ENCODE results near the gene FGF1.
A peak's percentile ranks its signal among the peaks of the same experiment; 100 is the strongest.

Gene FGF1

DNA sequence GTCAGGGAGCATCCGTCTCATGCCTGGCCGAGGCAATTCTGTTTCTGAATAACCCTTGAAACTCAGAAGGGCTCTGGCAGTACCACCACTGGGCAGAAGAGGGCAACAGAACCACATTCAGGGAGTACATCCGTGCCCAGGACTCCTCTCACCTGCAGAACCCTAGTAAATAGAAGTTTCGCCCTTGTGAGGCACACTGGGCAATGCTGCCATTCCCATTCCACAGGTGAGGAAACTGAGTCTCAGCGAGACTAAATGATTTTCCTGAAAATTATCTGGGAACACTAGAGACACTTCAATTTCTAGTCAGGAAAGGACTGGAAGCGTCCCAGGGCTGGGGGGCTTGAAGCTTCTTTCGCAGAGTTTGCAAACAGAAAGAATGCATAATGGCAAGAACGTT, 74.7 kb downstream of the FGF1 start:
- DNase-seq (ENCODE audit: low read depth): peak; percentile 63

DNA sequence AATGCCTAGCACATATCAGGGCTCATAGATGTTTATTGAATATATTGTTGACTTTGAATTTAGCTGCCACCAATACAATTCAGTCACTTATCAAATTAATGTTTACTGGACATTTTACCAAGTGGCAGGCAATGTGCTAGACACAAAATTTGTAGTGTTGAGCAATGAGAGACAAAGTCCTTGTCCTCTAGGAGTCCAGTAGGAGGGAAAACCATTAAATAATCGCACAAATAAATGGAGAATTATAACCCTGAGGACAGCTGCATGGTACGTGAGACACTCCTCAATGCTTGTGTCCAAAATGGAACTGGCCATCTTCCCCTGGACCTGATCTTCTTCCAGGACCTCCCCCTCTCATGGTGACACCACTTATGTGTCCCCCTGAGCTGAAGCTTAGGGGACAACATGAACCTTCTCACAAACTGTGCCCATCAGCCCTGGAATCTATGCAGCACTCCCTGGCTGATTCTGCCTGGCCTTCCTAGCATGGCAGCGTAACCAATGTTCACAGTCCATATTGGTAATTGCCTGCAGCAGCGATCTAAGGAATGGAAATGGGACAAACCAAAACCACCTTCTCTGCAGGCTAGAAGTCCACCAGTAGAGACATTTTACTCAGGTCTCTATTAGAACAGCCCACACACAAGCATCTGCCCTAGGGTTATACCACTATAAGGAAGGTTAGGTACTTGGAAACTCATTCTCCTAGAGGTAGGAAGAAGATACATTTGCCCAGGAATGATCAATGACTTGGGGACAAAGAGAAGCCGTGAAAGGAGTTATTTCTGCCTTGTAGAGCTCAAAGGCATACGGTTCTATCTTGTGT, 75.5 kb downstream of the FGF1 start:
- no peak for DNase-seq (ENCODE audit: low read depth)

DNA sequence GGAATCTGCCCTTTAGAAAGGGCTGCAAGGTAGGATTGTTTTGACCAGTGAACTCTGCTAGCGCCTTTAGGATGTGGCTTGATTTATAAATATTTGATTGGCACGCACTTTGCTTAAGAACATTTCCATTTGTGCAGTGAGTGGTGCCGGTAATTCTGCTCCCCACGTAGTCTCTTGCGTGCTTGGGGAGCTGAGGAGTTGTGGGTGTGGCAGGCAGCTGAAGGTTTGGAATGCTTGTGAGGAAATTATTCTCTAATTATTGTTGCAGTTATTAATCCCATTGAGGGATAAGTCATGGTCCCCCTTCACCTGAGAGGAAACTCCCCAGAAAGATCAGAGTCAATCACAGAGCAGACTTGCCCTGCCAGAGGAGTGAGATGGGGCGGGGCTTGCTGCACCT, 76.7 kb downstream of the FGF1 start:
- DNase-seq (ENCODE audit: low read depth): no peak

DNA sequence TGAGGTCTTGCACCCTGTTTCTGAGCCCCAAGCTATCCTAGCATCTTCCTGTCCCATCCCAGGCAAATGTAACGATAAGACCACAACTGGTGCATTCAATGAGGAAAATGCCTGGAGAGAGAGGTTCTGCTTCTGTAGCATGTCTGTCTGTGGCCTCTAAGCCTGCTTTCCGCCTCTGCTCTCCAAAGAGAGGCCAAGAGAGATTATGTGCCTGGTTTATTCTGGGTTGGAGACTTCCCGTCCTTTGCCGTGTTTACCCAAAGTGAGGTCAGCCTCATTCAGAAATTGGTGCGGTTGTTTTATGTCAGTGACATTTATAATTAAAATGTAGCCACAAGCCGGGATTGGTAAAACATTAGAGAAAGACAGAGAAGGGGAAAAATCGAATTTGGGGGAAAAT, 77.8 kb downstream of the FGF1 start:
- DNase-seq (ENCODE audit: low read depth): no peak

DNA sequence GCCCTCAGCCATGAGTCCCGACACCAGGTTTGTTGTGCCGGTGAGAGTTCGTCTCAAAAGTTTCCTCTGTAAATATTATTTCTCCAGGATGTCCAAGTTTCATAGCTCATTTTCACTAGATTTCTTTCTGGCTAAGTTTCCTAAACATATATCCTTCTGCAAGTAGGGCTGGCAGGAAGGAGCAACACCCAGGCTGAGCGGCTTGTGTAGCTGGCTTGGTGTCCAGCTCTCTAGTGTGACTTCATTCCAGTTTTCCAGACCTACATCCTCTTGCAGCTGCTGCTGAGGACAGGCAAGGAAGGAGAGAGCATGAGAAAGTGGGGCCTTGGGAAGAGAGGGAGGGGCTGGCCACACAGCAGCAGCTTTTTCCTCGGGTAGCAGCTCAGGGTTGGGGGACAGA, 80.3 kb downstream of the FGF1 start:
- no peak for DNase-seq (ENCODE audit: low read depth)

DNA sequence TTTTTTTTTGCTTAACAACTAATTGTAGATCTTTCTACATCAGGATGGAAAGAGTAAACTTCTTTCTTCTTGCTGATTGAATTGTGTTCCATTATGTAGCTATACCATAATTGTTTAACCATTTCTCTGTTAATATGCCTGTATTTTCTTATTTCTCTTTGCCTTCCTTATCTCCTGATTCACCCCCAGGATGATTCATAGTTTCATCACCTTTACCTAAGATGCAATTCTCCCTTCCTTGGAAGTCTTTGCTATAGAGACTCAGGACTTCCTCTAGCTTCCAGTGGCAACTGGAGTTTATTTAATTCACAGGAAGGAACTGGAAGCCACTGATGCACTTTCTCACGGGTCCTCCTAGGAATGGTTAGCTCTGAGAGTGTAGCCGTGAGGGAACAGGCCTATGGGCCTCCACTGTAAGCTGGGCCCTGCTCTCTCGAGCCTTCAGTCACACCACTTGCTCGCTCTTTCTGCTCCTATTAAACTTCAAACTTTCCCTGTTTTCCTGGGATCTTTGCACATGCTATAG, 83.1 kb downstream of the FGF1 start:
- no peak for DNase-seq (ENCODE audit: low read depth)

DNA sequence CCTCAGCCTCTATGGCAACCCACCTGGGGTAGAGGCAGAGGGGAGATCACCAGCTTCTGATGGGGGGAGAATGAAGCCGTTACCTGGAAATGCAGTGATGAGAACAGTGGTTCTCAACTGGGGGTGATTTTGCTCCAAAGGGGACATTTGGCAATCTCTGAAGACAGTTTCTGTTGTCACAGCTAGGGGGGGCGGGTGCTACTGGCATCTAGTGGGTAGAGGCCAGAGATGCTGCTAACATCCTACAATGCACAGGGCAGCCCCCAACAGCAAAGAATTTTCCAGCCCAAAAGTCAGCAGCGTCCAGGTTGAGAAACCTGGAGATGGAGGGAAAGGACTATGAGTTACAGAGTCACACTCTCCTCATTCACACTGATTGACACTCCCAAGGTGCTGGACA, 84.5 kb downstream of the FGF1 start:
- no peak for DNase-seq (ENCODE audit: low read depth)

DNA sequence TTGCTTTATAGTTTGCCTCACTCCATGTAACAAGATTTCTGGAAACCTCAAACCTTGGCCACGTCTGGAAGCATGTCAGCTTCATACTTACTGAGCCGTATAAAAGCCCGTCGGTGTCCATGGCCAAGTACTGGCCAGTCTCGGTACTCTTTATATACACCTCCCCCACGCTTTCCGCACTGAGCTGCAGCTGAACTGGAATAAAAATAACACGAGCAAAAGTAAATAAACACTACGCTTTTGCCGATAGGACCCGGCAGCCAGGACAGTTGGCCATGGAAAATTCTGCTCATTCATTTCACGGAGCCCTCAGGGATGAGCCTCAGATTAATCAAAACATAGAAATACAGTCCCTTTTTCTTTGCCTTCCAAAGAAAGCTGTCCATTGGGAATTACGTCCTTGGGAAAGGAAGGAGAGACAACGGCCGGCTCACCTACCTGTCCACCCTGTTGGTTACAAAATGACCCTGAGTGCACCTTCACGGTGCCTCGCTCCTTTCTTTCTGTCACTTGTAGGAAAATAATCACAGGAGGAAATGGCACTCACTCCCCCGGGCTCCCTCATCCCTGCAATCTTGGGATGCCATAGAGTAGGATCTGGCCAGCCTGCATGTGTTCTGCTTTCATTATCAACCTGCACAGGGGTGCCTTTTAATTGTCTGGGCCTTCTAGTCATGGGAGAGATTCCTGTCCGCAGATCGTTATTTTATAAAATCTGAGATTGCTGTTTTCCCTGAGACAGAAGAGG, 85.1 kb downstream of the FGF1 start:
- DNase-seq (ENCODE audit: low read depth): no peak

DNA sequence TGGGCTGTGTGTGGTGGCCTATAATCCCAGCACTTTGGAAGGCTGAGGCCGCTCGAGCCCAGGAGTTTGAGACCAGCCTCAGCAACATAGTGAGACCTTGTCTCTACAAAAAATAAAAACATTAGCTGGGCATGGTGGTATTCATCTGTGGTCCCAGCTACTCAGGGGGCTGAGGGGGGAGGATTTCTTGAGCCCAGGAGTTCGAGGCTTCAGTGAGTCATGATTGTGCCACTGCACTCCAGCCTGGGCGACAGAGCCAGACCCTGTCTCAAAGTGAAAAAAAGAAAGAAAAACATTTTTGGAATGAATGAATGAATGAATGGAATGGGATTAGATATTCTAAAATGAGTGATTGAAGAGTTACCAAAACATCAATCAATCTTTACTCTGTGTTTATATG, 85.8 kb downstream of the FGF1 start:
- DNase-seq (ENCODE audit: low read depth): no peak

DNA sequence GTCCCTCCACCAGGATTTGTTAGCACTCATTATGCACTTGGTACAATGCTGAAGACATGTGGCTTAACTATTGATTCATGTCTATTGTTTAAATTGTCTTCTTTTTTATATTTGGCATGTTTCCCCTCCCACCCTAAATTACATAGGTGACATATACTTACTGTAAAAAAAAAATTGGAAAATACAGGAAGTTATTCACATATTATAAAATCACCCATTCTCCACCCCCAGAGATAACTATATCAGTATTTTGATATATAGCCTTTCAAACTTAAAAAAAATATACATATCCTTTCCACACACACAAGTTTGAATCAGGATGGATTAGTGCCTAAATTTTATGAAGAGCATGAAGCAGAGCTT, 87.6 kb downstream of the FGF1 start:
- DNase-seq (ENCODE audit: low read depth): no peak

DNA sequence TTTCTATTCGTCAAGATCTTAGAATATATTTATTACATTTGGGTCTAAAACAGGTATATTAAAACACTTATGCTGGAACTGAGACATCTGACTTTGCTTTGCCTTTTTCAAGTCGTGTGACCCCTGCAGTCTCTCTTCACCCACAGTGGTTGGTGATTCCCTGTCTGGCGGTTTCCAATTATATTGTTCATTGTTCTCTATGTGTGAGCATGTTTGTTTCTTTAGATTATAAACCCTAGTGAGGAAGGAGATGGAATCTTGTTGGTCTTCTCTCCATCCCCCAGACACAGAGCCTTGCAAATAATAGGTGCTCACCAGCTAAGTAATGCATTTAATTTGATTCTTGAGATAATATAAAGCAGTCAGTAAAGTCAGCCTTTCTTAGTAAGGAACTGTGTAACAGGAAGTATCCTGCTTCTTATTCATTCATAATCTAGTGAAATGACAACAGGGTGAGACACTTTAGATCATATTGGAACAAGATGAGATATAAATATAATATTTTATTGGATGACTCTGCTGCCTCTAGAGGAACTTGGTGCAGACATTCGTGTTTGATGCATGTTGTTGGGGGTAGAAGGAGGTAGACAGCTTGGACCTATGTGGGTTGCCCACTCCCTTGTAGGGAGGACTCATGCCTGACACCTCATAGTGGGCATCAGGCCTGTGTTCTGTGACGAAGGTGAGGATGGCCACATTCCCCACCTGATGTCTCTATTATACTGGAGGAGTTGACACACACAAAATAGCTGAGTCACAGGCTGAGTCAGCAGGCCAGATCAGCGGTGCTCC, 88.1 kb downstream of the FGF1 start:
- peak; percentile 21 for DNase-seq (ENCODE audit: low read depth)

DNA sequence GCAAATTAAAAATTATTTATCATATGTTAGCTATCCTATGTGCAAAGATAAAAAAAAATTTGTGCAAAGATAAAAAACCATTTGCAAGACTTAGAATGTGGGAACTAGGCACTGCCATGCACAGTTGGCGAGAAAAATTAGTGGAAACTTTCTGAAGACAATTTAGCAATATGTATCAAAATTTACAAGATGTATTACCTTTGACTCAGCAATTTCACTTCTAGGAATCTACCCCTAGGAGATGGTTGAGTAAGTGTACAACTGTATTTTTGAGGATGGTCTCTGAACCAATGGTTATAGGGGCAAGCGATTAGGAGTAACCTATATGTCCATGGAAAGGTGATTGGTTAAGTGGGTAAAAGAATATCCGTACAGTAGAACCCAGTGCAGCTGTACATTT, 88.9 kb downstream of the FGF1 start:
- DNase-seq (ENCODE audit: low read depth): no peak

DNA sequence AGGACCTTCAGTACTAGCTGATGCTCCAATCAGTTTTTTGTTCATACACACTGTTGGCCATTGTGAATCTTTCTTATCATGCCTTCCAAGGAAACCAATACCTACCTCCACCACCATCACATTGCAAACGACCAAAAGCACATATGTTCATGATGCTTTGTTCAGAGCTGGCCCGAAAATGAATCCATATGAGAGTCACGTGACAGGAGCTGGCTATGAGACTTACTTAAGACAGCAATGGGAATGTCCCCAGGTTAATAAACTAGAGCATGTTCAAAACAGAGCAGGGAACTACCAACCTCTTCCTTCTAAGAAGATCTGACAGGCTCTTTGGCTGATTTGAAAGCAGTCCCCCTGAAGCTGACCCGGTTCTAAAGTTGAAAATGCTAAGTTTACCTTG, 93.5 kb downstream of the FGF1 start:
- DNase-seq (ENCODE audit: low read depth): no peak

DNA sequence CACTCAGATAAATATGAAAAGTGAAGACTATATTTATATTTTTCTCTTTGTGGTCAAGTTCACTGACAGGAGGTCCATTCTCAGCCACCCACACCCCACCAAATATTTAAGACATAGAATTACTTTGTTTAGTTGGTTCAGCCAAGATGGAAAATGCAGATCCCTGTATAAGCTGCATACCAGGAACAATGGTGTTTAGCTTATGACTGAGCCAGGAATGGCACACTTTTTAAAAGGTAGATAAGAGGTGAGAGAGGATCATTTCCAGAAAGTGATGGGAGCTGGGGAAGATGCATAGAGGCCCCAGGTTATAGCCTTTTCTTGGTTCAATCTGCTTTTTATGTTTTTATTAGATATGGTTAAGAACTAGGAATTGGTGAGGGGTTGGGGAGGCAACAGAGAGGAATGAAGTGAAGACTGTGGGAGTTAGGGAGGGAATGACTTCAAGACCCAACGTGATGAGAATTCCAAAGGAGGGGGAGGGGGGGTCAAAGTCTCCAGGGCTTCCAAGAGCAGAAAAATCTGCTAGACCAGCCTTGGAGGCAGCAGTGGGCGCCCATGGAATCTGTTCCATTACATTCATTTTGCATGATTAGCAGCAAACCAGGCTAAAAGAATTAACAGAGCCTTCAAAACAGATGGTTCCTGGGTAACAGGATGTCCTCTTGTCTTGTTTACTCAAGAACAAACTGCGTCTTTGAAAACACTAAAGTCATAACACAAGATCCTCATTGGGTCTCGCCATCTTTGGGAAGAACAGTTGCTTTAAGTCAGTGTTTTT, 95.2 kb downstream of the FGF1 start:
- DNase-seq (ENCODE audit: low read depth): no peak

DNA sequence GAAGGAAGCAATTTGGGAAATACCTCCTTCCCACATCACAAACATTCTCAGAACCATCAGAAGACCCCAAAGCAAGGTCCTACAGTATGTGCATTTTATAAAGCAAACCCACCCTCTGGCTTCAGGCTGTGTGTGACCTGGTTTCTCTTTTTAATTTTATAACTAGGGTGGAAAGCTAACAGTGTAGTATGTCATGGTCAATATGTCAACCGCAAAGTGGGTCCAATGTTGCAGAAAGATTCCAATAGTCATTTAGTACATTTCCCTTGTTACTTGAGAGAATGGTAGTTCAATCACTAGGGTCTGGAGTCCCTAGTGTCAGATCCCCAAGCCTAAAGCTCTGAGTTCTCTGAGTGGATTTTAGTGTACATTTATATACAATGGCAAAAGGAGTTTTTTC, 96.2 kb downstream of the FGF1 start:
- no peak for DNase-seq (ENCODE audit: low read depth)

DNA sequence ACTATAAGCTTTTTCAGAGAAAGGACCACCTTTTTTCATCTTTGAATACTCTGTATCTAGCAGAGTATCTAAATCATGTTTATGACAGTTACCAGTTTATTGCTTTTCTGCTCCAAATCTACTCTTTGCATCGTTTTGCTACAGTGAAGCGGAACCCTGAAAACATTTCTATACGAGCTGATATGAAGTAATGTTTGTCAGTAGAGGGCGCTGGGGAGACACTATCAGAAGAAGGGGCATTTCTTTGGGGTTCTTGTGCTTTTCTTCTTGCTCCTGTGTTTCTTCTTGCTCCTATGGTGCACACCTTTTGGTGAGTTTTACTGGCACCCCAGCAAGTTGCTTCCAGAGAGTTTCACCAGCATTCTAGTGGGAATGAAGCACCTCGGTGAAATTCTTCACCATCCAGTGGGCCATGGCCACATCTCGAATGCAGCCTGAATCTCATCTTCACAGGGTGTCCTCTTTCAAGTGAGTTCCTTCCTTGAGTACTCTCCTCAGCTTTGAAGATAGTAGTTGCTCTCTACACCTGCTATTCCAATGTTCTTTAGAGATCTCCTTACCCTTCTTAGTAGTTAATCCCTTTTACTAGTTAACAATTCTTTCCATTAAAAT, 98.4 kb downstream of the FGF1 start:
- DNase-seq (ENCODE audit: low read depth): peak; percentile 11

DNA sequence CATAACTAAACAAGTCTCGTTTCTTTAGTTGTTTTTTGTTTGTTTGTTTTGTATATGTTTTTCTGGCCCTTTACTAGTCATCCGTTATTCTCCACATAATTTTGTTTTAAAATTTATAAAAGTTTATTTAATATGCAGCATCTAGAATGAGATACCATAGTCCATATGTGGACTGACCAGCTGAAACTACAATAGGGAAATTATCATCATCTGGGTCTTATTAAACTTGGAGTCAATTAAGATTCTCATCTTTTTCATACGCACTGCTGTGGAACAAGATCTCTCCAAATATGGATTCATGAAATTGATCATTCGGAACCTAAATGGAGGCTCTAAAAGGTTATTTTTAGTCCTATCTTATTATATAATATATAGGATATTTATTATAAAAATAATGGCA, 99.3 kb downstream of the FGF1 start:
- DNase-seq (ENCODE audit: low read depth): no peak

DNA sequence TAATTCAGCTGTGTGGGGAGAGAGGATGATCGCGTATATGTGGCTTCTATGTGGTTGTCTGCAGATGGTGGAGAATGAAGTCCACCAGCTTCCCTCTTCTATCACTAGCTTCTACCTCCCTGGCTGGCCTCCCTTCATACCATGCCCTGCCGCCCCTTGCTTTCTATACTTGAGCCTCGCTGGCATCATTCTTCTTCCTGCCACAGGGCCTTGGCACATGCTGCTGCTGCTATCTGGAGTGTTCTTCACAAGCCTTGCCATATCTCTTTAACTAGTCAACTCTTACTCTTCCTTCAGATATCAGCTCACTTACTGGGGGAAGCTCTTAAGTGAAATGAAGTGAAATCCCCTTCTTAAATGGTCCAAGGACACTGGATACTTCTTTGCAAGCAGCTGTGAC, 100.4 kb downstream of the FGF1 start:
- no peak for DNase-seq (ENCODE audit: low read depth)

DNA sequence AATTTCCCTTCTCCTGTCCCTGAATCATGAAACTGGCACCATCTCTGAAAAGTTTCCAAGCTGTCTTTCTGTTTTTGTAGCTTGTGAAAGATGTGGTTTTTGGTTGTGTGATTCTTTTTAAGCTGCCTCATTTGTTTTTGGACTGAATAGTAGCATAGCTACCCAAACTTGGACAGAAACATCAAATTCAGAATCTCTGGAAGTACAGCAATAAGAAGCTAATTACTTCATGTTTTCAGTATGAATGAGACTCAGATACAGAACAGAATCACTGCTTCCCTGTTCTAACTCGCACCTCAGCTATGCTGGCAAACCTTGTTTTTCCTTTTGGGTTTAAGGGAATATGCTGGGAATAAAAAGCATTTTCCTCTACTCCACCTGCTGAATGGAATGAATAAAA, 101.0 kb downstream of the FGF1 start:
- no peak for DNase-seq (ENCODE audit: low read depth)

DNA sequence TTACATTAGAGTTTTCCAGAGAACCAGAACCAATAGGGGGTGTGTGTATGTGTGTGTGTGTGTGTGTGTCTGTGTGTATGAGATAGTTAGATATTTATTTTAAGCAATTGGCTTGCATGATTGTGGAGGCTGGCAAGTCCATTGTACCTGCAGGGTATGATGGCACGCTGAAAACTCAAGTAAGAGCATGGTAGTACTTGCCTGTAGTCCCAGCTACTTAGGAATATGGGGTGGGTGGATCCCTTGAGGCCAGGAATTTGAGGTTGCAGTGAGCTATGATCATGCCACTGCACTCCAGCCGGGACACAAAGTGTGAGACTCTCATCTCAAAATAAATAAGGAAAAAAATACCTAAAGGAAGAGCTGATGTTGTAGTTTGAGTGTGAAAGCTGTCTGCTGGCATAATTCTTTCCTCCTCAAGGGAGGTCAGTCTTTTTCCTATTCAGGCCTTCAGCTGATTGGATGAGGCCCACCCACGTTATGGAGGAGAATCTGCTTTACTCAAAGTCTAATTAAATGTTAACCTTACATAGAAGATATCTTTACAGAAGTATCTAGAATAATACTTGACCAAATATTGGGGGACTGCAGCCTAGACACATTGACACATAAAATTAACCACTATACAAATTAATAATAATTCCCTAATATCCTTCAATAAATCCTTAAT, 107.6 kb downstream of the FGF1 start:
- DNase-seq (ENCODE audit: low read depth): no peak

DNA sequence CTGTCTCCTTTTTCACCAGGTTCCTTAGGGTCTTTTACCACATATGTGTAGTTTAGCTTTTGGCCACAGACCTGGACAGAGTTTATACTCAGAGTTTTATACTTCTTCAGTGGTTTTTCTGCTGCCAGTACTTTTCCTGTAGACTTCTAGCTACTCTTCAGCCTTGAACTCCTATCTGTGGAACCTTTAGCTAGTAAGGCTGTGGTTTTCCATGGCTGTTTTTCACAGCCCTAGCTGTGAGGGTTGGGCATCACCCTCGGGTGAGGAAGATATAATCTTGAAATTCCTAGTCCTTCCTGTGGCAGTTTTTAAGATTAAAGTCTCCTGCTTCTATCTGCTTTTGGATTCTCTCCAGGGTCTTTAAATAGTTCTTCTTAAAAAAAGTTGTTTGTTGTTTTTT, 109.1 kb downstream of the FGF1 start:
- DNase-seq (ENCODE audit: low read depth): no peak

All from activated T-cell treated with anti-CD3 and anti-CD28 coated beads for 48 hours (primary cell).